ENCODE data around the gene TOR4A.

The TOR4A gene

GRCh38 chr9:137277329-137278041 lies at the start of gene TOR4A:
Gene TOR4A, plus strand, starts transcription at chr9:137277726. Its CDS starts 964 bp downstream, at chr9:137278690.
- DNase-seq = peak in 11 of 58 donors; percentile 12 to 39 (median 22)

DNA sequence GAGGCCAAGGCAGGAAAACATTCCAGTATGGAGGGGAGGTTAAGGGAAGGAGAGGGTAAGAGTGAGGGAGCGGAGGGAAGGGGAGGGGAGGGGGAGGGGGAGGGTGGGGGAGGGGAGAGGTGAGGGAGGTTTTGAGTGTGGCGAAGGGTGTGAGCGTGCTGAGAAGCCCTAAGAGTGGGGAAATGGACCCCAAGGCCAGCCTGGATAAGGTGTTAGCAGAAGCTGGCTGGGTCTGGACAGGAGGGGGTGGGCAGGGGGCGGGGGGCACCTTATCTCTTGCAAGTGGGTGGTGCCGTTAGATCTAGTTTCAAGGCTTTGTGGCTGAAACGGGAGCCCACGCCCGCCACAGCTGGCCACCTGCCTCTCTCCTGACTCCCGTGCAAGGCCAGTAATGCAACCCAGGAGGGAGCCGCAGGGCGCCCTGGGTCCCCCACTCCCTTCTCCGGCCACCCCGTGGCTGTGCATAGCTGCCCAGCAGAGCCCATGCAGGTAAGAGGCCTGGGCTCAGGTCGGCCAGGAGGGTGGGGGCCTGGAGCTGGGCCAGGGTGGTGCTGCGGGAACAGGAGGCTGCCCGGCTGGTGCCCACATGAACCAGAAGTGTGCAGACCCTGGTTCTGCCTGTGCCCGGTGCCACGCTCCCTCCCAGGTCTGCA lies 49.5 kb upstream of the TOR4A start:
- DNase-seq = no peak

DNA sequence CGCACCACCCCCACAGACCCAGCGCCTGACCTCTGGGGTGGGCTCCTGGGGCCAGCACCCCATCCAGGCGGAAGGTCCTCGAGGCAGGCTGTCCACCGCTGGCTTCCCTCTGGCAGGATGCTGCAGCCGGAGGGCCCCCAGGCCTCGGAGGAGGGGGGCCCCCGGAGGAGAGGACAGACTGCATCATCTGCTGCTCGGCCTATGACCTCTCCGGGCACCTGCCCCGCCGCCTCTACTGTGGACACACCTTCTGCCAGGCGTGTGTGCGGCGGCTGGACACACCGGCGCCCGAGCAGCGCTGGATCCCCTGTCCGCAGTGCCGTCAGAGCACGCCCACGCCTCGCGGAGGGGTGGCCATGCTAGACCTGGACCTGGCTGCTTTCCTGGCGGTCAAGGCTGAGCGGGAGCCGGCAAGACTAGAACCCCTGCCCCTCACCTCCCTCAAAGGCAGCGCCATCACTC lies 49.0 kb upstream of the TOR4A start:
- no peak for DNase-seq

DNA sequence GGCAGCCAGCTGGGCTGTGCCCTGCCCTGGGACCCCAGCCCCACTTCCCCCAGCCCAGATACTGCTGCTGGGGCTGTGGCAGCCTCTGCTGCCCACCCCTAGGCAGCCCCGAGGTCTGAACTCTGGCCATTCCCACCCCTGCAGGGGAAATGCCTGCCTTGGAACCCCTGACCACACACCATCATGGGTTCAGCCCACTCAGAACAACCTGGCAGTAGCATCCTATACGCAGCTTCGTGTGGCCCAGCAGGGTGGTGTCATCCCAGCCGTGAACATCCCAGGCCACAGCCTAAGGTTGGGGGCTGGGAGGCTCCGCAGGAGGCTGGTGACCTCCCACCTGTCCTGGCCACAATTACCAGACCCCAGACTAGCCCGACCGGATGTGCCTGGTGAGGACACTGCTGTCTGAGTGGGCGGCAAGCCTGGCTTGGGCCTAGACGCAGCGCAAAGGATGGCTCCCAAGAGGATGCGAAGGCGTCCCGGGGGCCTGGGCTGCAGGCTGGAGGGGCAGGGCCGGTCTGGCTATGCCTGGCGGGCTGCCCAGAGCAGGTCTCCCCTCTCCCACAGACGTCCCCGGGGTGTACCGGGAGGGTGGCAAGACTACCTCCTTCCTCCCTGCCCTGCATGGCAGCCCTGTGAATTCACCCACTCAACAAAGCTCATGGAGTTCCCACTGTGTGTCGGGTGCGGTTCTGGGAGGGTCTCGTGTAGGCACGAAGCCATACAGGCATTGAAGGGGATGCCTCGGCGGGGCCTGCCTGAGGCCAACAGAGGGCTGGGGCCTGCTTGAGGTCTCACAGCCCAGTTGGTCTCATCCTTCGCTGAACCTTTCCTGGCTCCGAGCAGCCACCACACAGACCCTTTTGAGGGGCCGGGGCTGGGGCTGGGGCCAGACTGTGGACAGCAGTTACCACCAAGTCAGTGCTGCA lies 48.3 kb upstream of the TOR4A start:
- DNase-seq = no peak

GRCh38 chr9:137229903-137230704 lies 47.4 kb upstream of the TOR4A start:
- no peak for DNase-seq

DNA sequence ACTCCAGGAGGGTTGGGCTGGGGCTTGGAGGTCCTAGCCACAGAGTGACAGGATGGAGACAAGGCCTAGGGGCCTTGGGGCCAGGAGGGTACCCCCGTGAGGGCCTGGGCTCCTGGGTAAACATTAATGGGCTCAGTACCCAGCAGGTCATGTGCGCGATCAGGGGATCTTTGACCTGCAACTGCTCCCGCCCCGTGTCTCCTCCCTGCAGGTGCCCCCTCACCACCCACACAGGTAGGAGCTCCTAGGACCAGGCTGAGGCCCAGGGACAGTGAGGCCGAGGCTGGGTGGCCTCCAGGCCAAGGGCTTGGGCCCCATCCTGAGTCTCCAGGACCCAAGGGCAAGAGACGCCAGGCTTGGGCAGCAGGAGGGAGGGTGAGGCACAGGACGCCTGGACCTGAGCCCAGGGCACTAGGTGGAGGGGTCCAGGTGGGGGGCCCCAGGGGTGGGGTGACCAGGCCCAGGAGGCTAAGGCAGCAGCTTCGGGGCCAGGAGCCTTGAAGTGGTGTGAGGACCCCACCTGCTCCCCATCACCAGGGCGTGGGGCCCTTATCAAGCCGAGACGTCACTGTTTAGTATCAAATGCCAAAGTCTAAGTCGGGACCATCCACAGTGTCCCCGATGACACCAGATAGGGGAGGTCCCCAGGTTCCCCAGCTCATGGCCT lies 46.7 kb upstream of the TOR4A start, which contains the start of gene SLC34A3:
TSS of gene SLC34A3 (plus strand) at position 197 of the 667 bp plus-strand sequence. CDS start 802 bp downstream, outside the sequence.
- DNase-seq = no peak

GRCh38 chr9:137231372-137232039 lies 46.0 kb upstream of the TOR4A start:
- no peak for DNase-seq

DNA sequence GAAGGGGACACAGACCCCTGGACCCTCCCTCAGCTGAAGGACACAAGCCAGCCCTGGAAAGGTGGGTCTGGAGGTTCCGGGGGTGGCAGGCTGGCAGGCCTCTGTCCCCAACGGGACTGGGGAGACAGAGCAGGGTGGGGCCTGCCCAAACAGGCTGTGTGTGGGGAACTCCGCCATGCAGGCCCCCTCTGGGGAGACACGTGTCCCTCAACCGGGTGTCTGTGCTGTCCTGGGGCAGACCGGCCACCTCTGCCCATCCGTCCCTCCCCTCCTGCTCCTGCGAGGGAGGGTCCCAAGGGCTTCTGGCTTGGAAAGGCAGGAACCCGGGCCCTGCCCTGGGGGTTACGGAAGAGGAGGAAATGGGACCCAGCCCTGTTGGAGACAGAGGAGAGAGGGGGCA lies 45.4 kb upstream of the TOR4A start:
- DNase-seq = no peak

DNA sequence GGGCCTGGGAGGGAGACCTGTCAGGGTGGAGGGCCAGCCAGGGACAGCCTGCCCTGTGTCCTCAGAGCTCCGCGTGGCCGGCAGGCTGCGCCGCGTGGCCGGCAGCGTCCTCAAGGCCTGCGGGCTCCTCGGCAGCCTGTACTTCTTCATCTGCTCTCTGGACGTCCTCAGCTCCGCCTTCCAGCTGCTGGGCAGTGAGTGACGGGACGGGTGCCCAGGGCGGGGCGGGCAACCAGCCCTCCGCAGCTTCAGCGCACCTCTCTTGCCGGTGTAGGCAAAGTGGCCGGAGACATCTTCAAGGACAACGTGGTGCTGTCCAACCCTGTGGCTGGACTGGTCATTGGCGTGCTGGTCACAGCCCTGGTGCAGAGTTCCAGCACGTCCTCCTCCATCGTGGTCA lies 45.0 kb upstream of the TOR4A start:
- DNase-seq = no peak

DNA sequence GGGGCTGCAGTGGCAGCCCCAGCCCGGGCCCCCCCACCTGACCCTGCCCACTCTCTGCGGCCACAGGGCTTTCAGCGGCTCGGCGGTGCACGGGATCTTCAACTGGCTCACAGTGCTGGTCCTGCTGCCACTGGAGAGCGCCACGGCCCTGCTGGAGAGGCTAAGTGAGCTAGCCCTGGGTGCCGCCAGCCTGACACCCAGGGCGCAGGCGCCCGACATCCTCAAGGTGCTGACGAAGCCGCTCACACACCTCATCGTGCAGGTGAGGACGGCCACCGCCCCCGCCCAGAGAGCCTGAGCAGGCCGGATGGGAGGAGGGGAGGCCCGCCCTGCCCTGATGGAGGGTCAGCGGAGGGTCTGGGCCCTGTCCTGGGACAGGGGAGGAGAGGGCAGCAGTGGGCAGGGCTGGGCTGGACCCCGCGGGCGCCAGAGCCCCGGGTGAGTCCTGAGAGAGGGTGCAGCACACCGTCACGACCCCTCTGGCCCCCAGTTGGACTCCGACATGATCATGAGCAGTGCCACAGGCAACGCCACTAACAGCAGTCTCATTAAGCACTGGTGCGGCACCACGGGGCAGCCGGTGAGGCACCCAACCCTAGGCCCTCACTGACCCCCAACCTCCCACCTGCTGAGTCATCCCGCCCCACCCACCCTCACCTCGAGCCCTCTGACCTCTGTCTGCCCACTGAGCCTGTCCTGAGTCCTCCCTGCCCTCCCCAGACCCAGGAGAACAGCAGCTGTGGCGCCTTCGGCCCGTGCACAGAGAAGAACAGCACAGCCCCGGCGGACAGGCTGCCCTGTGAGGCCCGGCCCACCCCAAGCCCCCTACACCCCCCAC lies 44.2 kb upstream of the TOR4A start:
- DNase-seq = no peak

DNA sequence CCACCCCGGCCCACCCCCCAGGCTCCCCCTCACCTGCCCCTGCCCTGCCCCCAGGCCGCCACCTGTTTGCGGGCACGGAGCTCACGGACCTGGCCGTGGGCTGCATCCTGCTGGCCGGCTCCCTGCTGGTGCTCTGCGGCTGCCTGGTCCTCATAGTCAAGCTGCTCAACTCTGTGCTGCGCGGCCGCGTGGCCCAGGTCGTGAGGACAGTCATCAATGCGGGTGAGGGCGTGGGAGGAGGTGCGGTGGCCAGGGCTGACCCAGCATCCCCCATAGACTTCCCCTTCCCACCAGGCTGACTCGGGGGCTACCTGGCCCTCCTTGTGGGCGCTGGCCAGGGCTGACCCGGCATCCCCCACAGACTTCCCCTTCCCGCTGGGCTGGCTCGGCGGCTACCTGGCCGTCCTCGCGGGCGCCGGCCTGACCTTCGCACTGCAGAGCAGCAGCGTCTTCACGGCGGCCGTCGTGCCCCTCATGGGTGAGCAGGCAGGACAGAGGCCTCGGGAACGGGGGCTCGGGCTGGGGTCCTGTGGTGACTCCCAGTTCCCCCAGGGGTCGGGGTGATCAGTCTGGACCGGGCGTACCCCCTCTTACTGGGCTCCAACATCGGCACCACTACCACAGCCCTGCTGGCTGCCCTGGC lies 43.4 kb upstream of the TOR4A start:
- no peak for DNase-seq

GRCh38 chr9:137234758-137235423 lies 42.6 kb upstream of the TOR4A start:
- no peak for DNase-seq

- DNase-seq = no peak
Observed at GRCh38 chr9:137235424-137236237, 41.9 kb upstream of the TOR4A start.

GRCh38 chr9:137236238-137236935 lies 41.1 kb upstream of the TOR4A start:
- DNase-seq = peak in 56 of 58 donors; percentile 7 to 88 (median 67)

DNA sequence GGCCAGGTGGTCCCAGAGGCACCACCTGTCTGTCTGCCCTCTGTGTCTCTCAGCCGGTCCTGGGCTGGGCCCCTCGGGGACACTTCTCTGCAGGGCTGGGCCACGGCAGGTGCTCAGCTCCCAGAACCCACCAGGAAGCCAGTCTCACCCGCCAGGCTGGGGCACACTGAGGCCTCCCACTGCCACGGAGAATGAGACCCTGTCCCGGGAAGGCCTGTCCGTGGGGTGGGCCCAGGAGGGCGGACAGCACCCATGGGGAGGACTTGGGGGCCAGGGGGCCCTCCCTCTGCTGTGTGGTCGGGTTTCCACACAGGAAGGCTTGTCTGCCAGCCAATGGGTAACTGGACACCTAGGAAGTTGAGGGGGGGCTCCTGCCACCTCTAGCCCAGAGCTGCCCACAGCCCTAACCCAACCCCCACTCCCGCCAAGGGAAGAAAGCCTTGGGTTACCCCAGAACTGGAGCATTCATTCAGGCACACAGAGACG lies 40.5 kb upstream of the TOR4A start:
- DNase-seq = peak in 1 of 58 donors; percentile 41

All from anterior cingulate cortex (tissue), 58 donors.